SK-N-SH (cell line): ENCODE measurements around the gene YAP1. TPM values are rescaled to one million over a fixed set of nuclear protein-coding genes. Genes with fewer than 3 reads are reported as not detected.

Source experiments
- CTCF ChIA-PET: fragments of 300-600, 350-600 bp; formaldehyde crosslinking; extraction: SDS; loops from one replicate; lab custom pipeline; 2021; lab: Yijun Ruan, JAX
- POLR2A ChIA-PET: fragments of 350-600 bp; sonication (Branson Sonifier 250); formaldehyde crosslinking; extraction: SDS; loops from one replicate; lab custom pipeline; 2020; ENCODE audit warnings: antibody characterized with exemption, inconsistent platforms; lab: Yijun Ruan, JAX
- DNase-seq: peaks from one replicate; pipeline ENCODE4 v3.0.0; 2012
- H2AFZ ChIP-seq: fragments of 200-600 bp; sonication (generic); 2 replicates; pipeline ENCODE4 v1.8.1; 2016; ENCODE audit warnings: antibody characterized with exemption, mild to moderate bottlenecking, low read depth
- H3F3A ChIP-seq: fragments of 200-600 bp; sonication (generic); replicated peaks from 2 replicates; pipeline ENCODE3; 2016; ENCODE audit warnings: antibody characterized with exemption, mild to moderate bottlenecking; ENCODE audit not compliant: insufficient read depth
- H3K27ac ChIP-seq, 2 experiments: fragments of 200-500 bp in 1 of 2; fragments of 200-600 bp in 1 of 2; sonication (Bioruptor generic) in 1 of 2; sonication (generic), shearing (Covaris generic) in 1 of 2; 2 replicates each; pipeline versions ENCODE4 v1.5.1 to v1.6.1; 2014 to 2016; ENCODE audit warnings: low read depth in 2 of 2, inconsistent platforms in 1 of 2, low read length in 1 of 2, mild to moderate bottlenecking in 1 of 2, mixed read lengths in 1 of 2
- H3K27me3 ChIP-seq: fragments of 200-600 bp; sonication (generic), shearing (Covaris generic); 2 replicates; pipeline ENCODE4 v1.6.1; 2016; ENCODE audit warnings: mixed run types; ENCODE audit not compliant: insufficient read depth
- H3K36me3 ChIP-seq, 2 experiments: fragments of 200-500 bp in 1 of 2; fragments of 200-600 bp in 1 of 2; sonication (Bioruptor generic) in 1 of 2; sonication (generic) in 1 of 2; replicated peaks in 1 of 2; 2 replicates each; pipeline versions ENCODE3 to v1.5.1; 2014 to 2016; ENCODE audit warnings: low read length in 1 of 2, mild to moderate bottlenecking in 1 of 2; ENCODE audit not compliant: insufficient read depth in 2 of 2, control insufficient read depth in 1 of 2
- H3K4me1 ChIP-seq, 2 experiments: fragments of 200-500 bp in 1 of 2; fragments of 200-600 bp in 1 of 2; sonication (Bioruptor generic) in 1 of 2; sonication (generic), shearing (Covaris generic) in 1 of 2; 2 replicates each; pipeline versions ENCODE4 v1.5.1 to v1.6.1; 2014 to 2016; ENCODE audit warnings: low read depth in 1 of 2, low read length in 1 of 2, mixed run types in 1 of 2; ENCODE audit not compliant: insufficient read depth in 2 of 2, control insufficient read depth in 1 of 2
- H3K4me2 ChIP-seq: fragments of 200-600 bp; sonication (generic), shearing (Covaris generic); 2 replicates; pipeline ENCODE4 v1.6.1; 2017; ENCODE audit warnings: mixed run types
- H3K4me3 ChIP-seq, 2 experiments: fragments of 200-500 bp in 1 of 2; fragments of 200-600 bp in 1 of 2; sonication (Bioruptor generic) in 1 of 2; sonication (generic), shearing (Covaris generic) in 1 of 2; 2 replicates each; pipeline versions ENCODE4 v1.5.1 to v1.8.1; 2014 to 2016; ENCODE audit warnings: low read depth in 2 of 2, inconsistent platforms in 1 of 2, low read length in 1 of 2, mild to moderate bottlenecking in 1 of 2, mixed read lengths in 1 of 2, moderate library complexity in 1 of 2
- H3K79me2 ChIP-seq: fragments of 200-600 bp; sonication (generic); 2 replicates; pipeline ENCODE4 v1.8.1; 2017; ENCODE audit warnings: mild to moderate bottlenecking; ENCODE audit not compliant: insufficient read depth
- H3K9ac ChIP-seq: fragments of 200-600 bp; sonication (generic); 2 replicates; pipeline ENCODE4 v1.6.1; 2017; ENCODE audit warnings: mixed run types
- H3K9me2 ChIP-seq: fragments of 200-600 bp; sonication (generic); 2 replicates; pipeline ENCODE4 v1.6.1; 2017; ENCODE audit warnings: mixed run types
- H3K9me3 ChIP-seq: fragments of 200-600 bp; sonication (generic); 2 replicates; pipeline ENCODE4 v1.6.1; 2017; ENCODE audit warnings: mixed run types, mild to moderate bottlenecking, moderate library complexity
- H4K20me1 ChIP-seq: fragments of 200-600 bp; sonication (generic); 2 replicates; pipeline ENCODE4 v1.6.1; 2017; ENCODE audit warnings: mild to moderate bottlenecking, mixed run types; ENCODE audit not compliant: insufficient read depth
- CHD2 ChIP-seq: fragments of 150-350 bp; IDR thresholded peaks from 2 replicates; pipeline ENCODE4 v1.6.1; 2018; ENCODE audit warnings: low read length; ENCODE audit not compliant: partially characterized antibody
- ELF1 ChIP-seq: IDR thresholded peaks from 2 replicates; pipeline ENCODE4 v1.4.0; 2012
- FOSL2 ChIP-seq: IDR thresholded peaks from 2 replicates; pipeline ENCODE4 v1.4.0; 2012; ENCODE audit warnings: low read depth, mild to moderate bottlenecking, moderate library complexity, borderline replicate concordance
- GABPA ChIP-seq: IDR thresholded peaks from 2 replicates; pipeline ENCODE4 v1.4.0; 2012; ENCODE audit warnings: low read depth, mild to moderate bottlenecking
- MAX ChIP-seq: IDR thresholded peaks from 2 replicates; pipeline ENCODE4 v1.4.0; 2012; ENCODE audit warnings: low read depth
- MXI1 ChIP-seq: IDR thresholded peaks from 2 replicates; pipeline ENCODE4 v1.6.1; 2012; ENCODE audit warnings: mild to moderate bottlenecking, low read depth, low read length, improper control_type of control experiment
- NFIC ChIP-seq: IDR thresholded peaks from 2 replicates; pipeline ENCODE4 v1.4.0; 2012; ENCODE audit warnings: borderline replicate concordance
- NRF1 ChIP-seq: IDR thresholded peaks from 2 replicates; pipeline ENCODE4 v1.6.1; 2012; ENCODE audit warnings: low read depth, mild to moderate bottlenecking, low read length
- PBX3 ChIP-seq: IDR thresholded peaks from 2 replicates; pipeline ENCODE4; 2012
- REST ChIP-seq: IDR thresholded peaks from 2 replicates; pipeline ENCODE4 v1.6.1; 2012; ENCODE audit warnings: mild to moderate bottlenecking, low read depth, low read length, moderate library complexity
- TEAD4 ChIP-seq: IDR thresholded peaks from 2 replicates; pipeline ENCODE4 v1.4.0; 2012; ENCODE audit warnings: mild to moderate bottlenecking, borderline replicate concordance; ENCODE audit not compliant: insufficient read depth
- USF2 ChIP-seq: fragments of 150-350 bp; IDR thresholded peaks from 2 replicates; pipeline ENCODE4 v1.6.1; 2017; ENCODE audit warnings: antibody characterized with exemption, low read length, low read depth, borderline replicate concordance
- YY1 ChIP-seq: IDR thresholded peaks from 2 replicates; pipeline ENCODE4 v1.4.0; 2012; ENCODE audit warnings: low read depth, mild to moderate bottlenecking
- WGBS: methylation state at CpG from one replicate; pipeline ENCODE4 v1.1.6; 2017; ENCODE audit warnings: low lambda C conversion rate; 5-methylcytosine and 5-hydroxymethylcytosine counted together
- polyA plus RNA-seq, 3 experiments: library from polyadenylated mRNA; depleted of rRNA; stranded (reverse); fragments of >200 nt; gene quantifications; 2 replicates each; pipeline ENCODE4 v1.2.3, GENCODE V29; 2012

Gene YAP1
- polyA plus RNA-seq, 1 of the 3 experiments (the other 2 are of a cell fraction): 53.2 TPM

- TF ChIP-seq PBX3 (no peak), ELF1 (no peak)
These were observed 37.8 kb downstream of the YAP1 start (continued) for GRCh38 chr11:102148059-102148458.

GRCh38 chr11:102151784-102152525 is 41.7 kb downstream of the YAP1 start:
- H3K4me1 ChIP-seq: peaks cover 0 to 37% of the 10 kb centered on the region in 2 experiments; a peak in 1 of 4 replicates
- ChIA-PET POLR2A (no interaction called here), CTCF (no interaction called here)
- H3K79me2 ChIP-seq: peaks cover 100% of the 10 kb centered on the region
- no peaks in the 10 kb centered on the region for H3F3A ChIP-seq
- H3K36me3 ChIP-seq: peaks cover 0 to 43% of the 10 kb centered on the region in 2 experiments
- 39% methylated on average over 6 of the region's 6 CpGs for WGBS
- peak overlapping the region; percentile 20; the same call in 1 of the 2 replicates for H3K4me2 ChIP-seq
- peak overlapping the region in 1 of 2 experiments; percentile 13; a peak in 1 of 4 replicates for H3K27ac ChIP-seq
- H3K9me2 ChIP-seq: no peaks in the 10 kb centered on the region
- no peak for DNase-seq
- no peaks in the 10 kb centered on the region for H3K9me3 ChIP-seq
- no peak overlapping the region for H2AFZ ChIP-seq
- TF ChIP-seq REST (no peak), TEAD4 (no peak), PBX3 (no peak), YY1 (no peak), ELF1 (no peak), NRF1 (no peak), USF2 (no peak), FOSL2 (no peak), GABPA (no peak), CHD2 (no peak), NFIC (no peak), MAX (no peak), MXI1 (no peak)
- no peaks in the 10 kb centered on the region for H3K27me3 ChIP-seq
- H4K20me1 ChIP-seq: peaks cover 84% of the 10 kb centered on the region
- H3K4me3 ChIP-seq: no peak overlapping the region
- no peak overlapping the region for H3K9ac ChIP-seq
